ENCODE results near the gene EFL1.
"Not testable (repeated sequence)": the region's sequence is repeated elsewhere in the genome, so short reads cannot be mapped to it uniquely, and the experiment has no call there.

DNA sequence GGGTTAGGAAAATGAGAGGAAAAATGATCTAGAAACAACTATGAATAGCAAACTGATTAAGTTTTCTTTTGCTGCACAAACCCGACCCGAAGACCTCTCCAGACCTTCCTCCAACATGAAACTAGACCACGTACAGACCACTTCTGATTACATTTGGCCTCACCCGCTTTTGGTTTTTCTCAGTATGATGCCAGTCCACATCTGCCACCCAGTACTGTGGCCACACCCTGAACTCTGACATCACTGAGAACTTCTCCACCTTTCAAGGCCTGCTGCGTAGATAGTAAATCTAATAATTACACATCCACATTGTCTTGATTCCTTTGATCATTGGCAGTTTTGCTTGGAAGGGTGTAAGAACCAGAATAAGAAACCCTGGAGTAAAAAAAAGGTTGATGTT lies 16.6 kb downstream of the EFL1 start:
- TF ChIP-seq, protein P1, sequence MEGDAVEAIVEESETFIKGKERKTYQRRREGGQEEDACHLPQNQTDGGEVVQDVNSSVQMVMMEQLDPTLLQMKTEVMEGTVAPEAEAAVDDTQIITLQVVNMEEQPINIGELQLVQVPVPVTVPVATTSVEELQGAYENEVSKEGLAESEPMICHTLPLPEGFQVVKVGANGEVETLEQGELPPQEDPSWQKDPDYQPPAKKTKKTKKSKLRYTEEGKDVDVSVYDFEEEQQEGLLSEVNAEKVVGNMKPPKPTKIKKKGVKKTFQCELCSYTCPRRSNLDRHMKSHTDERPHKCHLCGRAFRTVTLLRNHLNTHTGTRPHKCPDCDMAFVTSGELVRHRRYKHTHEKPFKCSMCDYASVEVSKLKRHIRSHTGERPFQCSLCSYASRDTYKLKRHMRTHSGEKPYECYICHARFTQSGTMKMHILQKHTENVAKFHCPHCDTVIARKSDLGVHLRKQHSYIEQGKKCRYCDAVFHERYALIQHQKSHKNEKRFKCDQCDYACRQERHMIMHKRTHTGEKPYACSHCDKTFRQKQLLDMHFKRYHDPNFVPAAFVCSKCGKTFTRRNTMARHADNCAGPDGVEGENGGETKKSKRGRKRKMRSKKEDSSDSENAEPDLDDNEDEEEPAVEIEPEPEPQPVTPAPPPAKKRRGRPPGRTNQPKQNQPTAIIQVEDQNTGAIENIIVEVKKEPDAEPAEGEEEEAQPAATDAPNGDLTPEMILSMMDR (conservative IDR thresholded peaks at IDR 0.05 in 1 of 2, IDR thresholded peaks at IDR 0.05 in 1 of 2; ENCODE audit: low read depth in 1 of 2, low read length in 2 of 2) = not testable (repeated sequence)
- TF ChIP-seq EZH2 (IDR thresholded peaks at IDR 0.05; ENCODE audit: low read length, missing control alignments) = not testable (repeated sequence)

All from fibroblast of lung (primary cell).